Mucosa of gallbladder (tissue), 1 donor: ENCODE measurements around the gene SGTB. TPM values are rescaled to one million over a fixed set of nuclear protein-coding genes. Genes with fewer than 3 reads are reported as not detected.

Experiments
- DNase-seq: peaks from one replicate; pipeline ENCODE4 v3.0.0-alpha.2; 2020; ENCODE audit warnings: low spot score
- total RNA-seq: library from RNA; stranded (reverse); gene quantifications from one replicate; pipeline ENCODE4 v1.2.1, GENCODE V29; 2021
- donor health status: DM: no; HTN: no; CAD: no.

Gene SGTB
- 6.5 TPM for total RNA-seq

- DNase-seq: peak; percentile 89
These were observed at the start of gene SGTB, which contains the start of gene NLN for GRCh38 chr5:65721720-65722574. Gene SGTB (minus strand): TSS chr5:65722109. CDS start chr5:65720807, 1,302 bp downstream. Gene NLN (plus strand): TSS chr5:65722205. CDS start chr5:65722374, 169 bp downstream.

GRCh38 chr5:65771266-65771665 is 49.4 kb upstream of the SGTB start:
- no peak for DNase-seq

- DNase-seq: no peak
These were observed 47.6 kb upstream of the SGTB start for GRCh38 chr5:65769539-65769938.

- no peak for DNase-seq
These were observed 46.9 kb upstream of the SGTB start for GRCh38 chr5:65768723-65769346.

- DNase-seq: no peak
These were observed 45.7 kb upstream of the SGTB start for GRCh38 chr5:65767565-65767964.

GRCh38 chr5:65766781-65767180 is 44.9 kb upstream of the SGTB start:
- no peak for DNase-seq

- DNase-seq: no peak
These were observed 44.3 kb upstream of the SGTB start for GRCh38 chr5:65766175-65766574.

GRCh38 chr5:65765582-65765981 is 43.7 kb upstream of the SGTB start:
- DNase-seq: no peak

GRCh38 chr5:65762234-65762633 is 40.3 kb upstream of the SGTB start:
- DNase-seq: no peak

GRCh38 chr5:65760504-65761275 is 38.8 kb upstream of the SGTB start:
- peak; percentile 54 for DNase-seq

- DNase-seq: no peak
These were observed 36.7 kb upstream of the SGTB start for GRCh38 chr5:65758546-65759144.

- no peak for DNase-seq
These were observed 31.3 kb upstream of the SGTB start for GRCh38 chr5:65753189-65753588.

GRCh38 chr5:65750938-65751337 is 29.0 kb upstream of the SGTB start:
- no peak for DNase-seq

GRCh38 chr5:65749956-65750355 is 28.0 kb upstream of the SGTB start:
- no peak for DNase-seq

- no peak for DNase-seq
These were observed 27.4 kb upstream of the SGTB start for GRCh38 chr5:65749221-65749844.

GRCh38 chr5:65742565-65743231 is 20.8 kb upstream of the SGTB start:
- no peak for DNase-seq

GRCh38 chr5:65739162-65739561 is 17.3 kb upstream of the SGTB start:
- DNase-seq: no peak

GRCh38 chr5:65738305-65738704 is 16.4 kb upstream of the SGTB start:
- DNase-seq: no peak

- no peak for DNase-seq
These were observed 15.9 kb upstream of the SGTB start for GRCh38 chr5:65737842-65738241.

GRCh38 chr5:65736011-65736410 is 14.1 kb upstream of the SGTB start:
- DNase-seq: no peak

- DNase-seq: no peak
These were observed 13.0 kb upstream of the SGTB start for GRCh38 chr5:65734921-65735320.
